G401 (cell line): ENCODE measurements around the gene ATRNL1. TPM values are rescaled to one million over a fixed set of nuclear protein-coding genes. Genes with fewer than 3 reads are reported as not detected.

Experiments used
- DNase-seq: peaks from one replicate; pipeline ENCODE4 v3.0.0-alpha.2; 2015; ENCODE audit warnings: low spot score
- in situ Hi-C: cut with HindIII; loops from 2 replicates; pipeline ENCODE4 v1.10.0; 2016; ENCODE audit warnings: low sequenced_read_pairs, mixed read lengths
- total RNA-seq: library from RNA; depleted of rRNA; stranded (reverse); fragments of >200 nt; shearing (Covaris generic); gene quantifications from 2 replicates; pipeline ENCODE4 v1.2.3, GENCODE V29; 2014

Gene ATRNL1
- total RNA-seq, 1 experiment from 2014 or later: 0.44 TPM

GRCh38 chr10:115909037-115909436, 815.9 kb downstream of the ATRNL1 start:
- in situ Hi-C loops: no loop called here
- DNase-seq: no peak

GRCh38 chr10:115909962-115910731, 817.0 kb downstream of the ATRNL1 start:
- DNase-seq: no peak
- in situ Hi-C loops: no loop called here

GRCh38 chr10:115914475-115914874, 821.3 kb downstream of the ATRNL1 start:
- no peak for DNase-seq
- in situ Hi-C loops: no loop called here

GRCh38 chr10:115915429-115915828, 822.3 kb downstream of the ATRNL1 start:
- no peak for DNase-seq
- in situ Hi-C loops: no loop called here

GRCh38 chr10:115918812-115919211, 825.6 kb downstream of the ATRNL1 start:
- DNase-seq: no peak
- in situ Hi-C loops: no loop called here

GRCh38 chr10:115921795-115922194, 828.6 kb downstream of the ATRNL1 start:
- in situ Hi-C loops: no loop called here
- no peak for DNase-seq

- DNase-seq: no peak
- in situ Hi-C loops: no loop called here
These were observed 838.1 kb downstream of the ATRNL1 start for GRCh38 chr10:115931309-115931708.

GRCh38 chr10:115932099-115932498, 838.9 kb downstream of the ATRNL1 start:
- no peak for DNase-seq
- in situ Hi-C loops: no loop called here

GRCh38 chr10:115933098-115933497, 839.9 kb downstream of the ATRNL1 start:
- DNase-seq: no peak
- in situ Hi-C loops: no loop called here

GRCh38 chr10:115935731-115936130, 842.6 kb downstream of the ATRNL1 start:
- DNase-seq: no peak
- in situ Hi-C loops: no loop called here

- DNase-seq: no peak
- in situ Hi-C loops: no loop called here
These were observed 844.0 kb downstream of the ATRNL1 start for GRCh38 chr10:115936926-115937767.

GRCh38 chr10:115937768-115938056, 844.5 kb downstream of the ATRNL1 start:
- in situ Hi-C loops: no loop called here
- no peak for DNase-seq

- in situ Hi-C loops: no loop called here
- no peak for DNase-seq
These were observed 846.1 kb downstream of the ATRNL1 start for GRCh38 chr10:115939101-115939854.

- in situ Hi-C loops: no loop called here
- no peak for DNase-seq
These were observed 848.2 kb downstream of the ATRNL1 start for GRCh38 chr10:115941361-115941771.

GRCh38 chr10:115942101-115942500, 848.9 kb downstream of the ATRNL1 start:
- DNase-seq: no peak
- in situ Hi-C loops: no loop called here

GRCh38 chr10:115944538-115944937, 851.4 kb downstream of the ATRNL1 start:
- in situ Hi-C loops: no loop called here
- DNase-seq: no peak

GRCh38 chr10:115945701-115946445, 852.7 kb downstream of the ATRNL1 start:
- in situ Hi-C loops: no loop called here
- no peak for DNase-seq

GRCh38 chr10:115947104-115947503, 853.9 kb downstream of the ATRNL1 start:
- in situ Hi-C loops: no loop called here
- DNase-seq: no peak

GRCh38 chr10:115948465-115948864, 855.3 kb downstream of the ATRNL1 start:
- in situ Hi-C loops: no loop called here
- peak; percentile 20 for DNase-seq
